LNCAP (cell line): Measurements from ENCODE around the gene PLXDC2.

Experiments
- TF ChIP-seq, protein P1 (sequence below): fragments of 450-650 bp; IDR thresholded peaks from 2 replicates; pipeline ENCODE4 v1.5.1; 2017; ENCODE audit warnings: mild to moderate bottlenecking

PLXDC2 gene

DNA sequence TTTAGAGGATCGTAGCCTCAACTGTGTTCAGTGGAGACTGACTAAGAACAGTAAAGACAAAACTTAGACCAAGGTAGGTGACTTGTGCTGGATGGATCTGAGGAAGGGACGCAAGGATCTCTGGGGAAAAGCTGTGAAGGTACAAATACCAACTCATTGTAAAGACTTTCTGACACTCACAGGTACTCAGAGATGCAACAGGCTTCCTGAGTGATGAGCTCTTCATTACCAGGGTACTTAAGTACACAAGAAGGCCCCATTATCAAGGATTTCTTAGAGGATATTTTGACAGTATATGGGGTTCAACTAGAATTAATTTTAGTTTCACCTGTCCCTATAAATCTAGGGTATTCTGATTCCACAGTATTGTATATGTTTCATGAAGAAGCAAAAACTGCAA lies 440.7 kb downstream of the PLXDC2 start:
- TF ChIP-seq, protein P1, sequence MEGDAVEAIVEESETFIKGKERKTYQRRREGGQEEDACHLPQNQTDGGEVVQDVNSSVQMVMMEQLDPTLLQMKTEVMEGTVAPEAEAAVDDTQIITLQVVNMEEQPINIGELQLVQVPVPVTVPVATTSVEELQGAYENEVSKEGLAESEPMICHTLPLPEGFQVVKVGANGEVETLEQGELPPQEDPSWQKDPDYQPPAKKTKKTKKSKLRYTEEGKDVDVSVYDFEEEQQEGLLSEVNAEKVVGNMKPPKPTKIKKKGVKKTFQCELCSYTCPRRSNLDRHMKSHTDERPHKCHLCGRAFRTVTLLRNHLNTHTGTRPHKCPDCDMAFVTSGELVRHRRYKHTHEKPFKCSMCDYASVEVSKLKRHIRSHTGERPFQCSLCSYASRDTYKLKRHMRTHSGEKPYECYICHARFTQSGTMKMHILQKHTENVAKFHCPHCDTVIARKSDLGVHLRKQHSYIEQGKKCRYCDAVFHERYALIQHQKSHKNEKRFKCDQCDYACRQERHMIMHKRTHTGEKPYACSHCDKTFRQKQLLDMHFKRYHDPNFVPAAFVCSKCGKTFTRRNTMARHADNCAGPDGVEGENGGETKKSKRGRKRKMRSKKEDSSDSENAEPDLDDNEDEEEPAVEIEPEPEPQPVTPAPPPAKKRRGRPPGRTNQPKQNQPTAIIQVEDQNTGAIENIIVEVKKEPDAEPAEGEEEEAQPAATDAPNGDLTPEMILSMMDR, result no peak

DNA sequence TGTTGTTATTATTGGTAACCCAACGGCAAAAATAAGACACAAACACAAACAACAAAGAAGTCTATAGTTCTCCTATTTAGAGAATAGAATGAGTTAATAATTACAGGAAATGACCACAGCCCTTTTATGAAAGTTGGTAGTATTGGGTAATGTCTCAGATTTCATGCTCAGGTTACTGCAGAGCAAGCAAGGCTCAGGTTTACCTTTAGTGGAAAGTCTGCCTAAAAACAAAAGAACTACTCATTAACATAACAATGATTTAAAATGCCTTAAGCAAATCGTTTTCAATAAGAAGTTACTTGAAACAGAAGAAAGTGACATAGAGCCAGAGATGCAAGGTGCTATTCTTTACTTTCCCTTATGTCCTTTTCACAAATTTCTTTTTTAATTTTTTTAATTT lies 441.2 kb downstream of the PLXDC2 start:
- TF ChIP-seq, protein P1, result no peak

DNA sequence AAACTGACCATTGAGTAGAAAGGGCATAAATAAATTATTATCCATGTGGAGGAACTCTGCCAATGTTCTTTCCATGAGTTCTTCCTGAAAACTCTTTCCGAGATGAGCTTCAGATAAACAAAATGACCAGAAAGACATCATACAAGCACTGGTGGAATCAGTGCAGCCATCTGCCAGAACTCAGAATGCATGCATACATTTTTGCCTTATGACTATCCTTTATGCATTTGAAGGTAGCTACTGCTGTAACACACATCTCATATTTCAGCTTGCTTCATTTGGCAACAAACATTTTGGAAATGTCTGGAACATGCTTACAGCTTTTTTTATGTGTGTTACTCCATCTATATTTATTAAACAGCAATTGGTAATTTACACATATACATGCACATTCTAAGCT lies 448.9 kb downstream of the PLXDC2 start:
- TF ChIP-seq, protein P1, result no peak

DNA sequence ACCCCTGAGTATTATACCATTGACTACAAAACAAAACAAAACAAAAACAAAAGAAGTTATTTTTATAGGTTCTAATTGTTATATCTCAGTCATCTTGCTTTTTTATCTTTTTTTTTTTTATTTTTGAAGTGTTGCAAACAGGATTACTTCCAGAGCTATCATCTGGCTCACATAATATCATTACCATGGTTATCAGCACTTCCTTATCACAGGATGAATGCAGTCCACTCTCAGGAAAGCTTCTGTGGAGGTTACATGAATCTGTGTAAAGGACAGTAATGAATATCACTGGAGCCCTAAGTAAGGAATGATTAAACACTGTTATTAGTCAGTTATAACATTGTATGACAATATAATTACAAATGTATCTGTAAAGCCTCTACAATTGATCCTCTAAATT lies 451.5 kb downstream of the PLXDC2 start:
- TF ChIP-seq, protein P1, result no peak

DNA sequence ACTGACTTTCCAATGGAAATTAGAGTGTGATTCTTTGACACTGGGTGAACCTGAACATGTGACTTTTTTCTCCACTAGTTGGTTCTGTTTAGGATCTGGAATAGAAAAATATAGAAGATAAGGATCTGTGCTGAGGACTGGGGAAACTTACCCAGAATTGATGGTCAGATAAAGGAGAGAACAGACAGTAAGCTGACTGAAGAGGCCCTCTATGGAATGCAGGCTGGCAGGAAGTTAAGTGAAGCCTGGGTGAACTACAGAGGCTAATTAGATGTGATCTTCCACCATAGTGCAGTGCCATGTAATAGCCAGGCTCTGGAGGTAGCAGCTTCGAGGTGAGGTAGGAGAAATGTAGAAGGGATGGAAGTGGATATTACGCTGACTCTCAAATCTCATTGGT lies 455.3 kb downstream of the PLXDC2 start:
- TF ChIP-seq, protein P1, result no peak

DNA sequence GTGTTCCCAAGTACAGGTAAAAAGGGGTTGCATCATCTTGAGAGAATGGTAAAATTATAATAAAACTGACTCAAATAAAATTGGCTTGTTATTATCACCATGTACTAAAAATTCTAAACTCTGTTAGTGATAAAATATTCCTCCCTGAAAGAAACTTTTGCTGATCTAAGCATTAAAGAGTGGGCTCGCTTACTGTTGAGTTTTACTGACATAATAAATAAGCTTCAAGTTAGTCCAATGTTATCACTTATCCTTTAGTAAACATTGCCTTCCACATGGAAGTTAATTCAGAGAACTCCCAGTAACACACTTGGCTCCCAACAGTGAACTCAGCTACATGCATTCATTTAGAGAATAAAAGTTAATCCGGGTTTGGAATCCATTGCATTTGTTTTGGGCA lies 456.4 kb downstream of the PLXDC2 start:
- TF ChIP-seq, protein P1, result no peak

DNA sequence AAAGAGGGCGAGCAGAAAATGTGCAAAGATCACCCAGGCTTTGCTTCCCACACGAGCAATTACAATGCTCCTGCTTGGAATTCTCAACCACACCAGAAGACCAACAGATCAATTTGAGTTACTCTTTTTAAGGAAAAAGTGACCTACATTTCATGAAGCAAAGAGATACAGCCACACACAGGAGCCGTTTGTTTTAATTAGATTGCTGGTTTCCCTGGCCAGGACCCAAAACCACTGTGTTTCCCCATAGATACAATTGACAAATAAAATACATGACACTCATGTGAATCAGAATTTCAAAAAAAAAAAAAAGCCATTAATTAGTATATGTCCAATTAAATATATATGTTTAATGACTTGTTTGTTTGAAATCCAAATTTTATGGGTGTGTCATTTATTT lies 458.3 kb downstream of the PLXDC2 start:
- TF ChIP-seq, protein P1, result no peak
